ENCODE results near the gene SKI.

Gene SKI

DNA sequence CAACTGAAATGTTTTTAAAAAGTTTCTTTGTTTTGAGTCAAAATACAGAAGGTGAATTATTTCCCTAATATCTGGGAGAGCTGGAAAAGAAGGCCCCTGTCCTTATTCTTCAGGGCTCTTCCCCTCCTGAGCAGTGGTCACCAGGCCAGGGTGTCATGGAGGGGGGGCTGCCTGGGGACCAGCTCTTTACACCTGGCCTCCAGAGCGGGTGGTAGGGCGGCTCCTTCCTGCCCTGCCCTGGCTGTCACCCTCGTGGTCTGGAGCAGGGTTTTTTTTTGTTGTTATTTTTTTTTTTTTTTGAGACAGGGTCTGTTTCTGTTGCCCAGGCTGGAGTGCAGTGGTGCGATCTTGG, 6.6 kb downstream of the SKI start:
- Histone ChIP-seq H3K27ac (replicated peaks; ENCODE audit: low read length) (no peak overlapping the region), H2BK5ac (ENCODE audit: low read length) (no peak overlapping the region), H3K4me1 (ENCODE audit: control insufficient read depth in 2 of 2, insufficient read depth in 1 of 2, low read depth in 1 of 2, low read length in 2 of 2) (peaks cover 36 to 39% of the 10 kb centered on the region in 2 donors)

DNA sequence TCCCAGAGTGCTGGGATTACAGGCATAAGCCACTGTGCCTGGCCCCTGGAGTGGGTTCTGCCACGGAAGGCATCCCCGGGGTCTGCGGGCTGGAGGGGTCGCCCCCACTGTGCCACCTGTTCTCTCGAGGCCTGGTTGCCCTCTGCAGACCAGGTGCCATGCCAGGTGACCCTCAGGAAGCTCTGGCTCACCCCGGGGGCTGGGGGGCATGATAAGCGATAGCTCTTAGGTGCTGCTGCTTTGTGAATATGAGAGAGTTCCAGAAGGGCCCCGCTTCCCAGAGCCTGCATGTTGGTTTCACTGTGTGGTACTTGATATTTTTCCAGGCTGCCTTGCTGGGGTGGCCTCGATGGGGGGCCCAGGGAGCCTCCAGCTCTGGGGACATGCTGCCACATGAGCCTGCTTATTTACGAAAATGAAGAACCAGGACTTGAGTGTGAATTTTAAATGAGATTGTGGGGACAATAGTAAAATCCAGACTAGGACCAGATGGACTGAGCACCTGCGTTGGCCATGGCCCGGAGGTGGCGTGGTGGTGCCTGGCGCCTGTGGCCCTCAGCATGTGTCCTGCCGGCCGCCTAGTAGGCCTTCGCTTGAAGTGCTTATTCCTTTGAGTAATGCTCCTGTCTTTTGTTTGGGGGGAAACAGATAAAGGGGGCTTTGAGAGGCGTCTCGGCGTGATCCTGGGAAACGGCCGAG, 7.3 kb downstream of the SKI start:
- Histone ChIP-seq H2BK120ac (ENCODE audit: low read depth, low read length) (no peak overlapping the region), H4K8ac (ENCODE audit: low read depth, low read length) (no peak overlapping the region), H3K4me1 (ENCODE audit: control insufficient read depth in 2 of 2, insufficient read depth in 1 of 2, low read depth in 1 of 2, low read length in 2 of 2) (peaks cover 35 to 36% of the 10 kb centered on the region in 2 donors), H3K9me3 (replicated peaks in 1 of 2; ENCODE audit: control insufficient read depth in 2 of 2, insufficient read depth in 1 of 2, low read depth in 1 of 2, low read length in 2 of 2) (no peaks in the 10 kb centered on the region), H2BK5ac (ENCODE audit: low read length) (no peak overlapping the region), H3K18ac (ENCODE audit: low read length) (no peak overlapping the region), H3K23ac (ENCODE audit: low read depth, low read length, poor library complexity) (no peak overlapping the region), H3K36me3 (replicated peaks in 1 of 2; ENCODE audit: control insufficient read depth in 2 of 2, insufficient read depth in 2 of 2, low read length in 2 of 2) (peaks cover 0 to 61% of the 10 kb centered on the region in 2 donors), H3K27me3 (ENCODE audit: control insufficient read depth in 3 of 3, insufficient read depth in 3 of 3, low read depth in 1 of 3, low read length in 3 of 3) (no peaks in the 10 kb centered on the region), H2BK12ac (ENCODE audit: low read length) (no peak overlapping the region), H3K27ac (replicated peaks; ENCODE audit: low read length) (no peak overlapping the region), H3K4me3 (ENCODE audit: low read length in 2 of 2) (no peak overlapping the region), H3K9ac (ENCODE audit: low read depth, low read length, poor library complexity) (no peak overlapping the region), H2AK5ac (ENCODE audit: low read depth, low read length) (no peak overlapping the region), H3K4ac (ENCODE audit: low read length) (no peak overlapping the region), H3K4me2 (ENCODE audit: insufficient read depth, low read length, poor library complexity, severe bottlenecking) (no peak overlapping the region), H2AFZ (ENCODE audit: low read length) (no peak overlapping the region), H3K14ac (ENCODE audit: low read length) (no peak overlapping the region), H4K91ac (ENCODE audit: low read depth, low read length, poor library complexity) (no peak overlapping the region), H3K79me1 (ENCODE audit: low read depth, low read length) (peaks cover 44% of the 10 kb centered on the region), H2BK15ac (ENCODE audit: low read length) (no peak overlapping the region)
- WGBS, 2 donors (ENCODE audit: extremely low coverage in 2 of 2, insufficient read length in 2 of 2, insufficient replicate concordance in 1 of 2), result no CpG with 5 or more reads among the region's 22 CpGs
- no peak for DNase-seq (ENCODE audit: low spot score)

More for the DNA sequence above, 6.6 kb downstream of the SKI start:
- Histone ChIP-seq H3K36me3 (replicated peaks in 1 of 2; ENCODE audit: control insufficient read depth in 2 of 2, insufficient read depth in 2 of 2, low read length in 2 of 2) (peaks cover 0 to 58% of the 10 kb centered on the region in 2 donors), H2BK12ac (ENCODE audit: low read length) (no peak overlapping the region), H3K4me3 (ENCODE audit: low read length in 2 of 2) (no peak overlapping the region), H2BK120ac (ENCODE audit: low read depth, low read length) (no peak overlapping the region), H3K4me2 (ENCODE audit: insufficient read depth, low read length, poor library complexity, severe bottlenecking) (peak overlapping the region; percentile 14), H3K23ac (ENCODE audit: low read depth, low read length, poor library complexity) (no peak overlapping the region), H4K8ac (ENCODE audit: low read depth, low read length) (no peak overlapping the region), H3K9me3 (replicated peaks in 1 of 2; ENCODE audit: control insufficient read depth in 2 of 2, insufficient read depth in 1 of 2, low read depth in 1 of 2, low read length in 2 of 2) (no peaks in the 10 kb centered on the region), H3K18ac (ENCODE audit: low read length) (no peak overlapping the region), H2AK5ac (ENCODE audit: low read depth, low read length) (no peak overlapping the region), H3K14ac (ENCODE audit: low read length) (no peak overlapping the region), H2AFZ (ENCODE audit: low read length) (no peak overlapping the region), H3K27me3 (ENCODE audit: control insufficient read depth in 3 of 3, insufficient read depth in 3 of 3, low read depth in 1 of 3, low read length in 3 of 3) (no peaks in the 10 kb centered on the region), H3K79me1 (ENCODE audit: low read depth, low read length) (peaks cover 44% of the 10 kb centered on the region), H2BK15ac (ENCODE audit: low read length) (no peak overlapping the region), H4K91ac (ENCODE audit: low read depth, low read length, poor library complexity) (no peak overlapping the region), H3K4ac (ENCODE audit: low read length) (no peak overlapping the region), H3K9ac (ENCODE audit: low read depth, low read length, poor library complexity) (no peak overlapping the region)
- DNase-seq (ENCODE audit: low spot score), result no peak
- no CpG with 5 or more reads among the region's 4 CpGs for WGBS, 2 donors (ENCODE audit: extremely low coverage in 2 of 2, insufficient read length in 2 of 2, insufficient replicate concordance in 1 of 2)

DNA sequence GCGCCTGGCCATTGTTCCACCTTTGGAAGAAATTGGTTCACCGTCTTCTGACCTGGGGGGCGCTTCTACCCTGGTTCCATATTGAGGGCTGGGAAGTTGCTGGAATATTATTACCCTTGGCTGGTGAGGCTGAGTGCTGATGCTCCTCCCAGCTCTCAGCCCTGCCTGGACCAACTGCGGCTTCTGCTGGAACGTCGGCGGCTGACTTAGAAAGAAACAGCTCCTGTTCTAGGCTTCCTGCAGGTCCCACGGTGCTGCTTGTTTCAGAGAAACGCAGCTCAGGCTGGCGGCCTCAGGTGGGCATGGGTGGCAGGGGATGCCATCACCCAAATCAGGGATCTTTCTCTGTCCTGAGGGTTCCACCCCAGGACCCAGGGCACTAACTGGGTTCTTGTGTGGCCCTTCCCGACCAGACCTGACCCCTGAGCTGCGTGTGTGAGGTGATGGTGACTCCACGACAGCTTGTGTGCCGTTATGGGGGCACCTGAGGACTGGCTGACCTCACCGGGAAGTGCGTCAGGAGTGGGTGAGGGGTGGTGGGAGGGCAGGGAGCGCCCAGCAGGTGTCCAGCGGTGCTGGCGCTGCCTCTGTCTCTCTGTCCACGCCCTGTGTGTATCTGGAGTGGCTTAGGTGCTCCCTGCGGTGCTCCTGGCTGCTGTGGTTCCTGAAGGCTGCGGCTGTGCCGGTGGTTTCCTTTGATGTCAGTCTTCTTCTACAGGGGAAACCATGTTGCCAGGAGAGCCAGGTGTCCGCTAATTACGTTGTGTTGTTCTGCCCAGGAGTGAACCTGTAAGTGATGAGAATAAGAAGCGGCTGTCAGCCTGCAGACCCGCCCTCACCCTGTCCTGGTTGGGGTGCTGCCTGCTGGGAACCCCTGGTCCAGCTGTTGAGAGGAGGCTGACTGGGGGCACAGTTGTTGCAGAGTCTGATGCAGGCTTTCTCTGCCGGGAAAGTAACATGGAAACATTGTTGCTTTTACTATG, 8.9 kb downstream of the SKI start:
- Histone ChIP-seq H3K27me3 (ENCODE audit: control insufficient read depth in 3 of 3, insufficient read depth in 3 of 3, low read depth in 1 of 3, low read length in 3 of 3) (no peaks in the 10 kb centered on the region), H3K9me3 (replicated peaks in 1 of 2; ENCODE audit: control insufficient read depth in 2 of 2, insufficient read depth in 1 of 2, low read depth in 1 of 2, low read length in 2 of 2) (peaks cover 0 to 3% of the 10 kb centered on the region in 2 donors), H3K4me2 (ENCODE audit: insufficient read depth, low read length, poor library complexity, severe bottlenecking) (no peak overlapping the region), H2BK15ac (ENCODE audit: low read length) (no peak overlapping the region), H3K36me3 (replicated peaks in 1 of 2; ENCODE audit: control insufficient read depth in 2 of 2, insufficient read depth in 2 of 2, low read length in 2 of 2) (peaks cover 4 to 72% of the 10 kb centered on the region in 2 donors), H3K27ac (replicated peaks; ENCODE audit: low read length) (no peak overlapping the region), H3K9ac (ENCODE audit: low read depth, low read length, poor library complexity) (peak overlapping the region; percentile 16), H3K4me3 (ENCODE audit: low read length in 2 of 2) (no peak overlapping the region), H3K18ac (ENCODE audit: low read length) (peak overlapping the region; percentile 81), H3K4me1 (ENCODE audit: control insufficient read depth in 2 of 2, insufficient read depth in 1 of 2, low read depth in 1 of 2, low read length in 2 of 2) (peaks cover 23 to 28% of the 10 kb centered on the region in 2 donors), H2AFZ (ENCODE audit: low read length) (no peak overlapping the region), H2BK120ac (ENCODE audit: low read depth, low read length) (peak overlapping the region; percentile 50), H3K4ac (ENCODE audit: low read length) (no peak overlapping the region), H3K79me1 (ENCODE audit: low read depth, low read length) (peaks cover 43% of the 10 kb centered on the region), H2BK5ac (ENCODE audit: low read length) (peak overlapping the region; percentile 82), H3K23ac (ENCODE audit: low read depth, low read length, poor library complexity) (peak overlapping the region; percentile 94), H2AK5ac (ENCODE audit: low read depth, low read length) (no peak overlapping the region), H3K14ac (ENCODE audit: low read length) (peak overlapping the region; percentile 44), H2BK12ac (ENCODE audit: low read length) (peak overlapping the region; percentile 84), H4K8ac (ENCODE audit: low read depth, low read length) (no peak overlapping the region), H4K91ac (ENCODE audit: low read depth, low read length, poor library complexity) (peak overlapping the region; percentile 72)
- no CpG with 5 or more reads among the region's 28 CpGs for WGBS, 2 donors (ENCODE audit: extremely low coverage in 2 of 2, insufficient read length in 2 of 2, insufficient replicate concordance in 1 of 2)
- no peak for DNase-seq (ENCODE audit: low spot score)

DNA sequence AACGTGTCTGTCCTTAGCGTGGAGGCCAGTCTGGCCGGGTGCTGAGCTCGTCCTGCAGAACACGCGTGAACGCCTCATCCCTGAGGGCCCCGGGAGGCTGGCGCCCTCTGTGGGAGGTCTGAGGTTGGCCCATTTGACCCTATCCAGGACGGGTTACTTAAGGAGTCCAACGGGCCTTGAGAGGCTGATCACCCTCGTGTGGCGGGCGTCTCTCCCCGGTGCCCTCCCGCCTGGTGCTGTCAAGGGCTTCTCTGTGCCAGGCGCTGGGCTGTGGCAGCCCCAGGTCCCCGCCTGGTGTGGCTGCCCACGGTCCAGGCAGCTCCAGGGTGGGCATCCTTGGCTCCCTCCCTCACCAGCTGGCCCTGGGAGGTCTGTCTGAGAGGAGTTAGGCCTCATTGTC, 9.7 kb downstream of the SKI start:
- Histone ChIP-seq H3K36me3 (replicated peaks in 1 of 2; ENCODE audit: control insufficient read depth in 2 of 2, insufficient read depth in 2 of 2, low read length in 2 of 2) (peaks cover 5 to 70% of the 10 kb centered on the region in 2 donors), H3K23ac (ENCODE audit: low read depth, low read length, poor library complexity) (peak overlapping the region; percentile 90), H4K91ac (ENCODE audit: low read depth, low read length, poor library complexity) (no peak overlapping the region), H3K4me3 (ENCODE audit: low read length in 2 of 2) (no peak overlapping the region), H2BK5ac (ENCODE audit: low read length) (peak overlapping the region; percentile 82), H3K18ac (ENCODE audit: low read length) (peak overlapping the region; percentile 87), H2BK12ac (ENCODE audit: low read length) (no peak overlapping the region), H4K8ac (ENCODE audit: low read depth, low read length) (no peak overlapping the region), H2BK120ac (ENCODE audit: low read depth, low read length) (no peak overlapping the region), H3K4me1 (ENCODE audit: control insufficient read depth in 2 of 2, insufficient read depth in 1 of 2, low read depth in 1 of 2, low read length in 2 of 2) (peaks cover 16 to 21% of the 10 kb centered on the region in 2 donors), H3K27ac (replicated peaks; ENCODE audit: low read length) (no peak overlapping the region), H3K9ac (ENCODE audit: low read depth, low read length, poor library complexity) (peak overlapping the region; percentile 40), H2AFZ (ENCODE audit: low read length) (no peak overlapping the region), H3K79me1 (ENCODE audit: low read depth, low read length) (peaks cover 41% of the 10 kb centered on the region), H3K4me2 (ENCODE audit: insufficient read depth, low read length, poor library complexity, severe bottlenecking) (no peak overlapping the region), H2AK5ac (ENCODE audit: low read depth, low read length) (peak overlapping the region; percentile 36), H3K9me3 (replicated peaks in 1 of 2; ENCODE audit: control insufficient read depth in 2 of 2, insufficient read depth in 1 of 2, low read depth in 1 of 2, low read length in 2 of 2) (peaks cover 0 to 4% of the 10 kb centered on the region in 2 donors), H3K4ac (ENCODE audit: low read length) (no peak overlapping the region), H2BK15ac (ENCODE audit: low read length) (no peak overlapping the region), H3K14ac (ENCODE audit: low read length) (peak overlapping the region; percentile 4), H3K27me3 (ENCODE audit: control insufficient read depth in 3 of 3, insufficient read depth in 3 of 3, low read depth in 1 of 3, low read length in 3 of 3) (no peaks in the 10 kb centered on the region)
- no peak for DNase-seq (ENCODE audit: low spot score)
- no CpG with 5 or more reads among the region's 19 CpGs for WGBS, 2 donors (ENCODE audit: extremely low coverage in 2 of 2, insufficient read length in 2 of 2, insufficient replicate concordance in 1 of 2)

All from neuronal stem cell (in vitro differentiated cells).